B cell (primary cell): ENCODE measurements around the gene DPYD. TPM values are rescaled to one million over a fixed set of nuclear protein-coding genes. Genes with fewer than 3 reads are reported as not detected.

ENCODE experiments used
- ATAC-seq: fragments of 200-7000 bp; cut with Tn5 transposase; one replicate; pipeline ENCODE4 v1.10.0; 2021; ENCODE audit warnings: low read depth, mild to moderate bottlenecking, moderate number of reproducible peaks, moderate library complexity
- CTCF ChIA-PET: fragments of 350-600 bp; sonication (Branson Sonifier 250); formaldehyde crosslinking; loops from one replicate; lab custom pipeline; 2021; ENCODE audit warnings: antibody characterized with exemption, inconsistent platforms; lab: Charles Lee
- POLR2A ChIA-PET: fragments of 350-600 bp; sonication (Branson Sonifier 250); formaldehyde crosslinking; loops from one replicate; lab custom pipeline; 2021; ENCODE audit warnings: antibody characterized with exemption; lab: Charles Lee
- DNase-seq: peaks from one replicate; pipeline ENCODE4 v3.0.0; 2013
- H2AFZ ChIP-seq: 2 replicates; pipeline ENCODE4 v1.6.1; 2012; ENCODE audit warnings: mild to moderate bottlenecking, low read depth, low read length; ENCODE audit not compliant: insufficient read depth, poor library complexity, severe bottlenecking
- H3K27ac ChIP-seq, 2 donors: 1 replicate in 1 of 2; 2 replicates in 1 of 2; pipeline ENCODE4 v1.5.1; 2012 to 2013; ENCODE audit warnings: low read length in 2 of 2, mild to moderate bottlenecking in 2 of 2, moderate library complexity in 1 of 2
- H3K27me3 ChIP-seq, 4 experiments: fragments of 200-600 bp in 1 of 4; sonication (generic) in 1 of 4; replicated peaks in 1 of 4; 1 replicate in 2 of 4; 2 replicates in 2 of 4; pipeline versions ENCODE4 v1.6.1 to v1.7.0; 2013 to 2016; ENCODE audit warnings: low read length in 3 of 4, mild to moderate bottlenecking in 2 of 4, mixed read lengths in 1 of 4, moderate library complexity in 1 of 4; ENCODE audit not compliant: insufficient read depth in 4 of 4, control insufficient read depth in 3 of 4; ENCODE audit errors: control extremely low read depth in 1 of 4
- H3K36me3 ChIP-seq, 2 experiments: replicated peaks in 1 of 2; 1 replicate in 1 of 2; 2 replicates in 1 of 2; pipeline versions ENCODE4 v1.6.1 to v1.7.1; 2013; ENCODE audit warnings: low read length in 1 of 2; ENCODE audit not compliant: insufficient read depth in 2 of 2, control insufficient read depth in 1 of 2; ENCODE audit errors: control extremely low read depth in 1 of 2, extremely low read depth in 1 of 2
- H3K4me1 ChIP-seq, 2 donors: fragments of 200-600 bp in 1 of 2; sonication (generic) in 1 of 2; 1 replicate in 1 of 2; 2 replicates in 1 of 2; pipeline versions ENCODE4 v1.5.1 to v1.6.1; 2013 to 2017; ENCODE audit warnings: low read length in 2 of 2; ENCODE audit not compliant: control insufficient read depth in 2 of 2, insufficient read depth in 2 of 2
- H3K4me2 ChIP-seq: replicated peaks from 2 replicates; pipeline ENCODE3; 2012; ENCODE audit warnings: mild to moderate bottlenecking, low read depth, low read length; ENCODE audit not compliant: poor library complexity, severe bottlenecking
- H3K4me3 ChIP-seq, 5 experiments: fragments of 200-600 bp in 1 of 5; sonication (generic) in 1 of 5; 1 replicate in 3 of 5; 2 replicates in 2 of 5; pipeline versions ENCODE4 v1.5.1 to v1.7.0; 2011 to 2016; ENCODE audit warnings: low read length in 4 of 5, mild to moderate bottlenecking in 4 of 5, low read depth in 2 of 5, control low read depth in 1 of 5, moderate library complexity in 1 of 5; ENCODE audit not compliant: insufficient read depth in 1 of 5; ENCODE audit errors: control extremely low read depth in 1 of 5, extremely low read depth in 1 of 5
- H3K79me2 ChIP-seq: fragments of 200-600 bp; sonication (generic); one replicate; pipeline ENCODE4 v1.6.0; 2016; ENCODE audit warnings: low read length; ENCODE audit not compliant: control insufficient read depth, insufficient read depth
- H3K9ac ChIP-seq: fragments of 200-600 bp; sonication (generic); 2 replicates; pipeline ENCODE4 v1.6.1; 2017; ENCODE audit warnings: mild to moderate bottlenecking, low read length, moderate library complexity
- H3K9me3 ChIP-seq, 3 donors: one replicate each; pipeline versions ENCODE4 v1.6.1 to v1.7.1; 2013; ENCODE audit warnings: low read length in 2 of 3; ENCODE audit not compliant: control insufficient read depth in 2 of 3, insufficient read depth in 1 of 3; ENCODE audit errors: control extremely low read depth in 1 of 3
- H4K20me1 ChIP-seq: 2 replicates; pipeline ENCODE4 v1.6.0; 2012; ENCODE audit warnings: mild to moderate bottlenecking, low read length; ENCODE audit not compliant: insufficient read depth, control insufficient read depth, poor library complexity, severe bottlenecking
- H3K27ac Mint-ChIP-seq: one replicate; pipeline ENCODE4 v1.8.0; 2021; ENCODE audit warnings: mixed read lengths
- H3K27me3 Mint-ChIP-seq: one replicate; pipeline ENCODE4 v1.8.0; 2021; ENCODE audit warnings: mixed read lengths
- H3K4me1 Mint-ChIP-seq: one replicate; pipeline ENCODE4 v1.8.0; 2021; ENCODE audit warnings: mixed read lengths
- H3K4me3 Mint-ChIP-seq: one replicate; pipeline ENCODE4 v1.8.0; 2021; ENCODE audit warnings: mixed read lengths
- H3K9me3 Mint-ChIP-seq: one replicate; pipeline ENCODE4 v1.8.0; 2022; ENCODE audit warnings: mixed read lengths; ENCODE audit not compliant: insufficient read depth
- EZH2 ChIP-seq: IDR thresholded peaks from 2 replicates; pipeline ENCODE4 v1.6.1; 2012; ENCODE audit warnings: borderline replicate concordance, low read depth, mild to moderate bottlenecking, moderate library complexity, low read length; ENCODE audit not compliant: insufficient read depth, poor library complexity, severe bottlenecking
- WGBS: methylation state at CpG from one replicate; pipeline ENCODE4 v1.1.5; 2013; ENCODE audit warnings: missing lambda C conversion rate; ENCODE audit not compliant: insufficient coverage; 5-methylcytosine and 5-hydroxymethylcytosine counted together
- intact Hi-C: fragments of 100-400 bp; cut with micrococcal nuclease; formaldehyde crosslinking; loops from one replicate; pipeline ENCODE4 v1.10.0; 2022
- polyA plus RNA-seq: library from polyadenylated mRNA; depleted of rRNA; stranded (reverse); fragments of >200 nt; gene quantifications from 2 replicates; pipeline ENCODE4 v1.2.3, GENCODE V29; 2012
- total RNA-seq, 2 donors: library from RNA; stranded (reverse); fragments of 120-200 nt in 1 of 2; gene quantifications; 1 replicate in 1 of 2; 2 replicates in 1 of 2; pipeline versions ENCODE4 v1.2.3 to v1.2.4, GENCODE V29; 2013 to 2022
- TF ChIP-seq, protein P1 (sequence below): fragments of 200-600 bp; IDR thresholded peaks from one replicate; pipeline ENCODE4 v1.8.0; 2022; ENCODE audit warnings: antibody characterized with exemption, mild to moderate bottlenecking

Gene DPYD
- total and polyA plus RNA-seq, 2 donors (not counting 1 experiment from before 2014, with no cell fraction given) = 4.2 to 19.0 TPM

DNA sequence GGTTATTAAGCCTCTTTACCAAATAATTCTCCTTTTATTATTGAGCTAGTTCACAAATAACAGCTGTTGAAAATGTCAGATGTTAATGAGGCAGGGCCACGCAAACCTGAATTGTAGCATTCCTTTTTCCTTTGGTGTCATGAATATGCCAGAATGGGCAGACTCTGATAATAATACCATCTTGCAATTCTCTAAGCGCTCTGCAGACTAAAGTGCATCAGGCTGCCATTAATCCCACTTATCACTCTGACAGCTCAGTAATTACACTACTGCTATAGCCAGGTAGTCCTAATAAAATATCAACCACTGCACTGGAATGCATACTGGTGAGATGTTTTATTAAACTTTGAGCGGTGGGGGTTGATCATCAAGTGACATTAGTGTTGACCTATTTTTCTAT, 177.7 kb downstream of the DPYD start:
- no peak overlapping the region for H2AFZ ChIP-seq
- no peak overlapping the region for H3K4me2 ChIP-seq
- no peak overlapping the region for H3K9ac ChIP-seq
- Mint-ChIP-seq H3K9me3 (no peaks in the 10 kb centered on the region), H3K4me3 (no peak overlapping the region), H3K4me1 (peaks cover 13% of the 10 kb centered on the region), H3K27ac (no peak overlapping the region), H3K27me3 (no peaks in the 10 kb centered on the region)
- H3K36me3 ChIP-seq = peaks cover 0 to 2% of the 10 kb centered on the region in 2 experiments
- ChIA-PET CTCF (no interaction called here), POLR2A (no interaction called here)
- H4K20me1 ChIP-seq = no peaks in the 10 kb centered on the region
- no peak overlapping the region for H3K4me3 ChIP-seq
- WGBS = 100% methylated on average over 1 of the region's 3 CpGs
- peaks cover 4 to 5% of the 10 kb centered on the region in 2 donors for H3K4me1 ChIP-seq
- H3K9me3 ChIP-seq = no peaks in the 10 kb centered on the region
- no peak overlapping the region for H3K27ac ChIP-seq
- intact Hi-C loops = no loop called here
- H3K27me3 ChIP-seq = no peaks in the 10 kb centered on the region
- TF ChIP-seq, protein P1, sequence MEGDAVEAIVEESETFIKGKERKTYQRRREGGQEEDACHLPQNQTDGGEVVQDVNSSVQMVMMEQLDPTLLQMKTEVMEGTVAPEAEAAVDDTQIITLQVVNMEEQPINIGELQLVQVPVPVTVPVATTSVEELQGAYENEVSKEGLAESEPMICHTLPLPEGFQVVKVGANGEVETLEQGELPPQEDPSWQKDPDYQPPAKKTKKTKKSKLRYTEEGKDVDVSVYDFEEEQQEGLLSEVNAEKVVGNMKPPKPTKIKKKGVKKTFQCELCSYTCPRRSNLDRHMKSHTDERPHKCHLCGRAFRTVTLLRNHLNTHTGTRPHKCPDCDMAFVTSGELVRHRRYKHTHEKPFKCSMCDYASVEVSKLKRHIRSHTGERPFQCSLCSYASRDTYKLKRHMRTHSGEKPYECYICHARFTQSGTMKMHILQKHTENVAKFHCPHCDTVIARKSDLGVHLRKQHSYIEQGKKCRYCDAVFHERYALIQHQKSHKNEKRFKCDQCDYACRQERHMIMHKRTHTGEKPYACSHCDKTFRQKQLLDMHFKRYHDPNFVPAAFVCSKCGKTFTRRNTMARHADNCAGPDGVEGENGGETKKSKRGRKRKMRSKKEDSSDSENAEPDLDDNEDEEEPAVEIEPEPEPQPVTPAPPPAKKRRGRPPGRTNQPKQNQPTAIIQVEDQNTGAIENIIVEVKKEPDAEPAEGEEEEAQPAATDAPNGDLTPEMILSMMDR = no peak
- no peak for DNase-seq
- no peaks in the 10 kb centered on the region for H3K79me2 ChIP-seq
- ATAC-seq = no peak

DNA sequence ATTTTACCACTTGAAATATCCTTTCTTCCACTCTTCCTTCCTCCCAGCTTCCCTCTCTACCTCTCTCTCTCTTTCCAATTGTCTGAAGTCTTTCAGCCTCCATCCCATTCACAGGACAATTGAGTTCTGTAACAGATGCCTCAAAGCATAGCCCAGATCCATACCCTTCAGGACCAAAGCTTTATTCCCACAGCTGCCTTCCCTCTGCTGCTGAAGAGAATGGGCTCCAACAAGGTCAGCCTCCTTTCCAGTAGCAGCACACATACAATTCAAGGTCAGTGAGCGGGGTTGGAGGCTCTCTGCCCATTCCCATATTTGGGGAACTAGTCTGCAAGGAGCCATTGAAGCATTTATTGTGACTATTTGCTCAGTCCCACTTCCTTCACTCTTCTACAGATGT, 179.9 kb downstream of the DPYD start:
- ChIA-PET POLR2A (no interaction called here), CTCF (no interaction called here)
- ATAC-seq = no peak
- peaks cover 0 to 2% of the 10 kb centered on the region in 2 experiments for H3K36me3 ChIP-seq
- no peak overlapping the region for H3K27ac Mint-ChIP-seq
- intact Hi-C loops = loop anchor here (1.0 kb wide), 1 partner anchor 9 kb away; no protein-coding TSS in a partner anchor
- no peak overlapping the region for H3K4me3 Mint-ChIP-seq
- peaks cover 13% of the 10 kb centered on the region for H3K4me1 Mint-ChIP-seq
- no peaks in the 10 kb centered on the region for H3K9me3 Mint-ChIP-seq
- H3K27me3 ChIP-seq = no peaks in the 10 kb centered on the region
- H3K4me2 ChIP-seq = no peak overlapping the region
- no peaks in the 10 kb centered on the region for H3K79me2 ChIP-seq
- H4K20me1 ChIP-seq = no peaks in the 10 kb centered on the region
- no peak overlapping the region for H3K9ac ChIP-seq
- peaks cover 4 to 5% of the 10 kb centered on the region in 2 donors for H3K4me1 ChIP-seq
- no peak overlapping the region for H3K27ac ChIP-seq
- DNase-seq = no peak
- H2AFZ ChIP-seq = no peak overlapping the region
- no CpG with 5 or more reads among the region's 1 CpG for WGBS
- no peaks in the 10 kb centered on the region for H3K27me3 Mint-ChIP-seq
- no peaks in the 10 kb centered on the region for H3K9me3 ChIP-seq
- no peak for TF ChIP-seq EZH2
- TF ChIP-seq, protein P1 = no peak
- no peak overlapping the region for H3K4me3 ChIP-seq
